ENCODE measurements around the gene ACIN1.
"Not testable (repeated sequence)": the region's sequence is repeated elsewhere in the genome, so short reads cannot be mapped to it uniquely, and the experiment has no call there.

ACIN1 gene

DNA sequence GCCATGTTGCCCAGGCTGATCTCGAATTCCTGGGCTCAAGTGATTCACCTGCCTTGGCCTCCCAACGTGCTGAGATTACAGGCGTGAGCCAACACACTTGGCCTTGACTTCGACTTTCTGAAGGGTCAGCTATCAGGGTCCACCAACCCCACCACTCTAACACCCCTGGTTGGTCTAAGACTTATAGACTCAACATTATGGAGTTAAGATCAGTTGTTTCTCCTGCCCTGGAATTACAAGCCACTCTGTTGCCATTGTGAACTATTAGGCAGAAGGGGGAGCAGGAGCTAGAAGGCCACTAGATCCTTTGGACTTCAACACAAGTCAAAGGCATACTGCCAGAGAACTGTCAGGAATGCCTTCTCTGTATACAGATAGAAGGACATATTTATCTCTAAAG is 54.8 kb downstream of the ACIN1 start:
- no peak for DNase-seq

DNA sequence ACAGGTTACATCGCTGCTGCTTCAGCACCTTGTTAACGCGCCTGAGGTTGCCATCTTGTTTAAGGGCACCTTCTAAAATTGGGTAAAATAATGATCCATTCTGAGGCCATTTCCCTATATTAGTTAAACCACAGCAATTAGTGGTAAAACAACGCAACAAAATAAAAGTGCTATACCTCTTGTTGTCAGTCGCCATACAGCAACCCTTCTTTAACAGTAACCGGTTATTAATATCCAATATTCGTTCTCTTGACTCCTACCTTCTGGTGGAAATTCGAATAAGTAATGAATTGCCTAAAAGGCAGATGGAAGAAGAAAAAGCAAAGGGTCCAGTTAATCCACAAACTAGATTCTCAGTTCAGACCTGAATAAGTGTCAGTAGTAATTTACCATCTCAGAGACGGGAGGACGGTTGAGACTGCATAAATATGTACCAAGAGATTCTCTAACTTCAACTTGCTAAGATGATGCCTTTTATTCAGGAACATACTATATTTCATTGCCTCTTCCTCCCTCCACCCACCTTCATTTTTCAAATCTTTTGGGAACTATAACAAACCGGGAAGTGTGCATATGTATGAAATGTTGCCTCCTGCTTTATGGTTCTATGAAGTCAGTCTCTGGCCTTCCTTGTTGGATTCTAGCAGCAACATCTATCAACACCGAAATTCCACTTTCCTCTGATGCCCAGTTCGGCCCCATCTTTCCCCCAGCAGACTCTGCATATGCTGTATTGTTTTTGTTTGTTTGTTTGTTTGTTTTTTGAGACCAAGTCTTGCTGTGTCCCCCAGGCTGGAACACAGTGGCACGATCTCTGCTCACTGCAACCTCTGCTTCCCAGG is 59.4 kb downstream of the ACIN1 start:
- DNase-seq, result no peak

DNA sequence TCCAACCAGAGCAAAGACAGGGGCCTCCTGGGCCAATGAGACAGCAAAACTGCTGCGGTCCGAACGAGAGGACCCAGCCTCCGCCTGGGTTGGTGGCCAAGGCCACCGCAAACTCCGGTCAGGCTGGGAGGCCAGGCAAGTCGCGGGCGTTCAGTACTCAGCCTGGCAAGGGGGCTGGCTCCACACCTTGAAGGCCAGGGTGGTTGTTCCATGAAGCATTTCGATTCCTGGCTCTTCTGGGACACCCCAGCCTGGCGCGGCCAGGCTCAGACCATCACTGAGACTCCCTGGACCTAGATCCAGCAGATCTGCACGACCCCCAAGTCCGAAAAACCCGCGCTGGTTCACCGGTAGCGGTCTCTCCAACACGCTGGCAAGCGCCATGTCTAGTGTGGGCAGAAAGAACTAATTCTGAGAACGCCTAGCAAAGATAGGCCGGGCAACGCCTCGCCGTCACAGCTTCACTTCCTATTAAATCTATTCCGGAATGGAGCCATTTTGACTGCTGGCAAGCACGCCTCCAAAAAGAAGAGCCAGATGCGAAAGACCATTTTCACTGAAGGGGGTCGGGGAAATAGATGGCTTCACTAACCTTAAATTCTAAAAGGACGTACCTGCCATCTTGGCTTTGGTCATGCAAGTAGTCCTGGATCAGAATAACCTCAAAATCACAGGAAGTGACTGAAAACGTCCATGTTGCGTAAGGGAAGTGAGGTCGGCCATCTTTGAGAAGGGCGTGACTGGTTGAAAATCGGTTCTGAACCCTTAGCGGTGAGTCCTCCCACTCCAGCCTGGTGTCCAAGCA is 60.2 kb downstream of the ACIN1 start, which contains the start of gene PSMB5:
TSS of gene PSMB5 (minus strand) at position 403 of the 805 bp plus-strand sequence. CDS start at position 384, 19 bp downstream.
- DNase-seq, result no peak

DNA sequence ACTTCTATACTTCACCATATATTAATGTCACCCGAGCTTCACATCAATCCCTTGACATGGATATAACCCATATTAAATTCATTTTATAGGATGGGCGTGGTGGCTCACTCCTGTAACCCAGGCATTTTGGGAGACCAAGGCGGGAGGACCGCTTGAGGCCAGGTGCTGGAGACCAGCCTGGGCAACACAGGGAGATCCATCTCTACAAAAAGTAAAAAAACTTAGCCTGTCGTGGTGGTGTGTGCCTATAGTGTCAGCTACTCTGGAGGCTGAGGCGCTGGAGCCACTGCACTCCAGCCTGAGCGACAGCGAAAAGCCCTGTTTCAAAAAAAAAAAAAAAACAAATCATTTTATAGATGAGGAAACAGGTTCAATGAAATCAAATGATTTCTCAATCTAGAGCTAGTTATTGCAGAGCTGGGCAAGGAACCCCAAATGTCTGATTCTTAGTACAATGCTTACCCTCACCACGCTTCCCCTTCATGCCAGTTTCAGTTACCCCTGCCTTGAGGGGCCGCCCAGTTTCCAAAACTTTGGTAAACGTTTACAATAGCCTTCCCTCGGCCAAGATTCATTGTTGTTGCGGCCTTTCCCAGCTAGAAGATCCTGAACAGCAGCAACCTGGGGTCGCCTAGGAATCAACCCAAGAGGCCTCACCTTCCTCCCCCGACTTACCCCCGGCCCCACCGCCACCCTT is 61.0 kb downstream of the ACIN1 start:
- no peak for DNase-seq

DNA sequence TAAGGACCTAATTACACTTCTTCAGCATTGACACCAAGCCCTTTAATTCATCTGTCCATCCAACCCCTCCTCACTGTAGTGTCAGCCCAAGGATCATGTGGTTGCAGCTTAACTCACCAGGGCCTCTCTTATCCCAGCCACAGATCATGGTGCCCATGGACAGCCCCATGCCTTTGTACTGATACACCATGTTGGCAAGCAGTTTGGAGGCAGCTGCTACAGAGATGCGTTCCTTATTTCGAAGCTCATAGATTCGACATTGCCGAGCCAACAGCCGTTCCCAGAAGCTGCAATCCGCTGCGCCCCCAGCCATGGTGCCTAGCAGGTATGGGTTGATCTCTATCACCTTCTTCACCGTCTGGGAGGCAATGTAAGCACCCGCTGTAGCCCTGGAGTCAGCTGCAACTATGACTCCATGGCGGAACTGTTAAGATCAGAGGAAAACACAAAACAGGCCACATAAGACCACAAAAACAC is 61.6 kb downstream of the ACIN1 start:
- no peak for DNase-seq

DNA sequence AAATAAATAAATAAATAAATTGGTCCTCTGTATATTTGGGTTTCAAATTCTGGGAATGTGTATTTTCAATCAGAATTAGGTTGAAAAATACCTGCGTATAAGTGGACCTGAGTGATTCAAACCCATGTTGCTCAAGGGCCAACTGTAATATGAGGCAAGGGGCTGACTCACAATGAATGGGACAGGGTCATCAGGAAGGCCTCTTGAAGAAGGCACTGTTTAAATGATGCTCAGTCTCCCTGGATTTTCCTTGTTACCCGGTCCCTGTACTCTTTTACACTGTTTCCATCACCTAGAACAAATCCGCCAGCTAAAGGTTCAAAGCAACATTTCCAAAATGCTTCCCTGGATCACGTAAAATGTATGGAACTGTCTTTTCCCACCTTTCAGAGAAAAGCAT is 64.0 kb downstream of the ACIN1 start:
- DNase-seq, result no peak

DNA sequence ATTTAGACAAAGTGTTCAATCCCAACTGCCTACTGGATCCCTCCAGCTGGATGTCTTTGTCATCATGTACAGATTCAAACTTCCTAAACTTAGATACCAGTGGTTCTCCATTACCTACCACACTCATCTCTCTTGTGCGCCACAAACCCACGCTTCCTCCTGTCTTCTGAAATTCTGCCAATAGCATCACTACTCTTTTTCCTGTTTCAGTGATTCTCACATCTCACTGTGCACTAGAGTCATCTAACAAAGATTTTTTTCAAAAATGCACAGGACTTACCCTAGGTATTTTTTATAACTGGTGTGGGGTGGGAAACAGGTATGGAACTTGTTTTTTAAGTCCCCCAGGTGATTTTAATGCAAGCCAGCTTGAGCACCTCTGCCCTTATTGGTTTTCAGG is 66.1 kb downstream of the ACIN1 start:
- DNase-seq, result no peak

DNA sequence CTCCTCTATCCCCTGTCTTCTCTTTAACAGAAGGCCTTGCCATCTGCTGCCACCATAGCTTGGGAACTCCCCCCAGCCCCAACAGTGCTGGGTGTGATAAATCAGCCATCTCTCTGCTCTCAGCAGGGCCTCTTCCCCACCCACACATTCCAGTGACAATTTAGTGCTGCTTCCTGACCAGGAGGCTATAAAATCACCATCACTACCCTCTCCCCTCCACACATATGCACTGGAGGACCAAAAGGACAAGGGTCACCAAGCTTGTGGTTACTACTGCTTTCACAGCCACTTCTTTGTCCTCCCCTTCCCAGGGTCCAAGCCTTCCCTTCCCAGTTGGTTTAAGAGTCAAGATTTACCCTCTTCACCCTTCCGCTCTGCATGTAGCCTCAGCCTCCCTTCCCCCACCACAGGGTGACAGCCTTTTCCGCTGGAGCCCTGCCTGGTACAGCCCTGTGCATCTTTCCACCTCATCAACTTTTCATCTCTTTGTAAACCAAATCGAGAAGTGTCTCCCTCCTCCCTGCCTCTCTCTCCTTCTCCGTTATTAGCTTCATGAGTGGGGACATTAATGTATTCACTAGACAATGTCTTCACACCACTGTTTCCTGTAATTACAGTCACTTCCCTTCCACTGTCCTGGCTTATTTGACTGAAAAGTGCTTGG is 69.7 kb downstream of the ACIN1 start:
- DNase-seq, result no peak

DNA sequence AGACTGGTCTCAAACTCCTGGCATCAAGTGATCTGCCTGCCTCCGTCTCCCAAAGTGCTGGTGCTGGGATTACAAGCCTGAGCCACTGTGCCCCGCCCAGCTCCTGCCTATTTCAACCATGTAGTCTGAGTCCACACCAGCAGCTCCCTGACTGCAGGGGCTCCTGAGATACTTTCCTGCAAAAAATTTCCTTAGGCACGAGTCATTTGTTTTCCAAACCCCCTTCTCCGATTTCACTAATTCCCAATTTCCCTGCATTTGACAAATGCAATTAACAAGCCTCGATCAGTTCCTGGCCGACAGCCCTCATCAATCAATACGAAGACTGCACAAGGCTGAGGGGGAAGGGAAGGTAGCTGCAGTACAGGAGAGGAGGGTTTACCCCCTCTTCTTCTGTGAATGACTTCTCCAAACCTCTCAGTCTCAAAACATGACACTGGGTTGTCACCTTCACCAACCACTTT is 70.3 kb downstream of the ACIN1 start:
- DNase-seq, result no peak

DNA sequence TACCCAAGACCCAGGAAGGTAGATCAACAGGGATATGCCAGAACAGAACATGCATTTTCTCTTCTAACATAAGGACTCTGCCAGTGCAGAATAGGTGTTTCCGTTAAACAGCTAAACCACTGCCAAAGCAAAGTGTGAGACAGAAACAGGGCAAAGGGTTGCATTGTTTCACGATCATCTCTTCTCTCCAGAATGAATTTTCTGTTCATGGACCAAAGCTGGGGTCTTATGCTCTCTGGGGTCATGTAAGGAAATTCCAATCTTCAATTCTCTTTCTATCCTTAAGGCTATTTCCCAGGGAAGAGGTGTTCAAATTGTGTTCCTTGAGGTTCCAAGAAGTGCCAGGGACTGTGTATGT is 71.2 kb downstream of the ACIN1 start:
- no peak for DNase-seq

DNA sequence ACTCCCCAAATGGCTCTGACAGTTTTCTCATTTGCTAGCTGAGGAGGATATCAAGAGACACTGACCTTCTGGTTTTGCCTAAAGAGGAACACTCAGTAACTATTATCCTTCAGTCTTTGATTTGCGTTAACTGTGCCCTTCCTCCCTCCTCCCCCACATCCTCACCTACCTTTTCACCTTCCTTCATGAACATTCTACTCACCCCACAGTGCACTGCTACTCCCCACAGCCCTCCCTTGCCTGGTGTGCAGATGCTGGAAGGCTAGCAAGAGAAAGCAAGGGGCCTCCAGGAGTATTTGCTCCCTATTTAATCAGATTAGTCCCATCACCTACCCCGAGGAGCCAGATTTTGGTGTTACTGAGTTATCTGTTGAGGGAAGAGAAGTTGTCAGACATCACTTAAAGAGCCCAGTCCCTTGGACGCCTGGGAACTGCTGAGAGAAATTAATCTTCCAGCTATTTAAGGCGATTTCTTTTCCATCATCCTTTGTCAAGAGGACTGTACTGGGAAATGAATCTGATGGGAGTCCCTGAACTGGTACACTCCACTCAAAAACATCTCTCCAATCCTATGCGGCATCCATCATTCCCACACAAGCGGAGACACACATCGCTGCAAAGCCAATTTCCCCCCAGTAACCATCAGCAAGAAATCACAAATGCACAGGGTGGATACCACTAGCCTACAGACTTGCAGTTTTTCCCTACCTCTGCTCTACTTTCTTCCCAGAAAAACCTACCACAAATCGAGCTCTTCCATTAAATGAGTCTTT is 71.7 kb downstream of the ACIN1 start:
- no peak for DNase-seq

DNA sequence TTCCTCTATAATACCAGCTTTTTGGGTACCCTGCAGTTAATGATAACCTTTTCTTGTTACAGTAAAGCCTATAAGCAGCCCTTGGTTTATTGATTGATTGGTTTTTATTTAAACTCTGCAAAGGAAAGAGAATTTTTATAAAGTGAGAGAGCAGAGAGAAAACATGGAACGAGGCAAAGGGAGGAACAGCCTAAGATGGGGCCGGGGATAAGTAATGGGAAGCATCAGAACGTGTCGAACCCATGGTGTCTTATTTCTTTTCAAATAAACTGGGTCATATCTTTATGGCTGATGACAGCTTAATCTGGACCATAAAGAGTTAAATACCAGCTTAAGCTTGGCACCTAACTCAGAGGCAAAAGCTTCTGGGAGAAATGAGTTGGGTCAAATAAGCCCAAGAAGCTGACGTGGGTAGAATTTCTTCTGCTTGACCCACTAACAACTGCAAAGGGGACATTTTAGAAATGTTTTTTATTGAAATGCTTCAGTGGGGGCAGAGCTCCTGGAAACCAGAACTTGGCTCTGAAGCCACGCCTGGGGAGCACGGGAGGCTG is 73.0 kb downstream of the ACIN1 start:
- DNase-seq, result no peak

DNA sequence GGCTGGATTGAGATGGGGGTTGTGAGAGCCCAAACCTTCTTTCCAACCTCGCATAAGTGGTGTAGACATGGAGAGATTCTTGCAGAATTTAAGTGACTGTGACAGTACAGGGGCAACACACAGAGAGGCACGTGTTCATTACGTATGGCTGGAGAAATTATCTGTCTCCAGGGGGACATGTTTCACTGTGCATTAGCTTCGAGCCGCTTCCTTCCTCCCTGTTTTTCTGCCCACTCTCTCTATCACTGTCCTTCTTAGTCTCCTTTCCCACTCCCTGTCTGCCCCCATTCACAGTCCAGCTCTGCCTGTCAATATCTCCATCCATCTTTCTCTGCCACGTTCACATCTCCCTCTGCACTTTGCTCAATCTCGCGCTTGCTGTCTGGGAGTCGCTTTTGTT is 73.5 kb downstream of the ACIN1 start:
- no peak for DNase-seq

DNA sequence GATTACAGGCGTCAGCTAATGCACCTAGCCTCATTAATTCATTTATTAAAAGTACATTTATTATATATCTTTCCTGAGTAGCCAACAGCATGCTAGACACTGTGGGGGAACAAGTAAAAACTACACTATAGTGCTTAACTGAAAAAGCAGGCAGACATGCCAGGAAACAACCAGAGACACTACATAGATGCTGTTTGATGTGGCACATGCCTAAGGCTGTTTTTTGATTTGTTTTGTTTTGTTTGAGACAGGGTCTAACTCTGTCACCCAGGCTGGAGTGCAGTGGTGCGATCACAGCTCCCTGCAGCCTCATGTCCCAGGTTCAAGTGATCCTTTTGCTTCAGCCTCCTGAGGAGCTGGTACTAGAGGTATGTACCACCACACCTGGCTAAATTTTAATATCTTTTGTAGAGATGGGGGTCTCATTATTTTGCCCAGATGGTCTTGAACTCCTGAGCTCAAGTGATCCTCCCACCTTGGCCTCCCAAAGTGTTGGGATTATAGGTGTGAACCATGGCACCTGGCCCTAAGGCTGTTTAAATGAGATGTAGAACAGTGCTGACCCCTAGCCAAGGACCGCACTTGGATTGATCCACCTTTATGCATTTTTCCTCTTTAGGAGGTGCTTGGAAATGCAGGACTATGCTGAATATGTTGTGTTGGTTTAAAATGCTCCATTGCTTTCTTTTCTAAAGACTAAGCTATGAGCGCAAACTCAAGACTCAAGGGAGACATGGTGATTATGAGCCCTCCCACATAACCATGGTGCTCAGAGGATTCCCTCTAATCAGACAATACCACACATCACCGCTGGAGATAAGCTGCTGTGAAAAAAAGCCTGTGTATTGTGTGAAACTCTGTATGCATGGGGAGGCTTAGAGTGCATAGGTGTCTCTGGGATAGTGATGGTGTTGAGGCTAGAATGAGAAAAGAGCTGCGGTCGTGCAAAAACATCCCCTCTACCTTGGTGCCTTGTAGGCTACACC is 74.5 kb downstream of the ACIN1 start:
- no peak for DNase-seq

DNA sequence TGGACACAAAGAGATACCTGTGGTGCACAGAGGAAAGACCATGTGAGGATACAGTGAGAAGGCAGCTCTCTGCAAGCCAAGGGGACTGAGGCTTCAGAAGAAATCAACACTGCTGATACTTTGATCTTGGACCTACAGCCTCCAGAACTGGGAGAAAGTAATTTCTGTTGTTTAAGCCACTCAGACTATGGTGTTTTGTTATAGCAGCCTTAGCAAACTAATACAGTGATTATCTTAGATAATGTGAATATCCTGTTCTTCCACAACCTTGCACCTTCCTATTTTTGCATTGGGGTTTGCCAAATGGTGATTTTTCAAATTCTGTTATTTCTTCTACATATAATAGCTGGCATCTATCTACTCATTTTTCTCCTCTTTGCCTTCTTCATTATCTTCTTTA is 76.8 kb downstream of the ACIN1 start:
- DNase-seq, result no peak

DNA sequence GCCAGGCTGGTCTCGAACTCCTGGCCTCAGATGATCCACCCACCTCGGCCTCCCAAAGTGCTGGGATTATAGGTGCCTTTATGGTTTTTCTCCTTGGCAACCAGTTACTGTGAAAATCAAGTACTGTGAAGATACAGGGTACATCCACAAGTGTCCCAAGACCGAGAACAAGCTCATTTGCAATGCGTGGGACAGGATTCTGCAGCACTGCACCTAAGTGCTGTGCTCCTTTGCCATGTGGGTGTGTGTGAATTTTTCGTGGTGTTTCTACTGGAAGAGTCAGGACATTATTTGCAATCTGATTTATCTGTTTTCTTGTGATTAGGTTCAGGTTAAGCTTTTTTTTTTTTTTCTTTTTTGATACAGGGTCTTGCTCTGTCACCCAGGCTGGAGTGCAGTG is 77.8 kb downstream of the ACIN1 start:
- DNase-seq, result no peak

DNA sequence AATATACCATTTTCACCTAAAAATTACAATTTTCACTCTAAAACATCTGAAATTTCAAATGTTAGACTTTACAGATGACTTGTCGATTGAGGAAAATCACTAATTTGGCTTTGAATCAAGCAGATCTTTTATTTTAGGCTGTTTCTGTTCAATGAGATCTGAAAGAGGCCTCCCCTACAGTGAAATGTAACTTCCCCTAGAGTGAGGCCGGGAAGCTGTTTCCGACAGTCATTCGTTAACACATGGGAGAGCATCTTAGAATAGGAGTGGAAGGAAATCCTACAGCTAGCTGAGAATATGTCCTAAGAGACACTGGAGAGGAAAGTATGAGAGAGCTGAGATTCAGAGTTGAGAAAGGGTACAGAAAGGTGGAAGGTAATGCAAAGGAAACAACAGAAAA is 79.3 kb downstream of the ACIN1 start:
- no peak for DNase-seq

DNA sequence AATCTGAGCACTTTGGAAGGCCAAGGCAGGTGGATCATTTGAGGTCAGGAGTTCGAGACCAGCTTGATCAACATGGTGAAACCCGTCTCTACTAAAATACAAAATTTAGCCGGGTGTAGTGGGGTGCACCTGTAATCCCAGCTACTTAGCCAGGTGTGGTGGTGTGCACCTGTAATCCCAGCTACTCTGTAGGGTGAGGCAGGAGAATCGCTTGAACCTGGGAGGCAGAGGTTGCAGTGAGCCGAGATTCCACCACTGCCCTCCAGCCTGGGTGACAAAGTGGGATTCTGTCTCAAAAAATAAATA is 81.2 kb downstream of the ACIN1 start:
- not testable (repeated sequence) for DNase-seq

DNA sequence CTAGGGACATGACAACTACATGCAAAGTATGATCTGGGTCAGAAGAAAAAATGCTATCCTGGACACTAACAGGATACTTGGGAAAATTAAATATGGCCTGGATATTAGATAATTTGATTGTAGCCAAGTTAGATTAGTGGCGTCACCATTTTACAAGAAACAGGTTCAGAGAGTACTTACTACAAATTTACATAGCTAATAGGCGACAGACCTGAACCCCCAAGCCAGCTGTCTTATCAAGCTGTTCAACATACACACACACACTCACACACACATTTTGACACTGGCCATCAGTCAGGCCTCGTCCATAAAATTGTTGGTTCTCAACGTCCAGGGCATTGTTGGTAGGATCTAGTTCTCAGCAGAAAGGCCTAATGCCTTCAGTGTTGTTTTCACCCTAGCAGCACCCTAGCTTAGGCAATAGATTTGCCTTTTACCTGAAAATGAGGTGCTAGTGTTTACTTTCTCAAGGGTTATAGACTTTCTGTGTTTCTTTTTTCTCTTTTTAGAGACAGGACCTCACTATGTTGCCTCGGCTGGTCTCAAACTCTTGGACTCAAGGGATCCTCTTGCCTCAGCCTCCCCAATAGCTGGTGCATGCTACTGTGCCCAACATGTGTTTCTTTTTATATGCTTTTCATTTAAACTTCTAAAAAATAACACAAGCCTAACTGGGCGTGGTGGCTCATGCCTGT is 81.7 kb downstream of the ACIN1 start:
- no peak for DNase-seq

Data from SW 1271 (cell line).